ENCODE measurements around the gene LRIG2. TPM values are rescaled to one million over a fixed set of nuclear protein-coding genes. Genes with fewer than 3 reads are reported as not detected.

Gene LRIG2
- total and polyA plus RNA-seq, 9 of the 15 experiments (the other 6 are each of a cell fraction or from before 2014, with no cell fraction given) = 1.8 to 28.1 (median 11.5) TPM

DNA sequence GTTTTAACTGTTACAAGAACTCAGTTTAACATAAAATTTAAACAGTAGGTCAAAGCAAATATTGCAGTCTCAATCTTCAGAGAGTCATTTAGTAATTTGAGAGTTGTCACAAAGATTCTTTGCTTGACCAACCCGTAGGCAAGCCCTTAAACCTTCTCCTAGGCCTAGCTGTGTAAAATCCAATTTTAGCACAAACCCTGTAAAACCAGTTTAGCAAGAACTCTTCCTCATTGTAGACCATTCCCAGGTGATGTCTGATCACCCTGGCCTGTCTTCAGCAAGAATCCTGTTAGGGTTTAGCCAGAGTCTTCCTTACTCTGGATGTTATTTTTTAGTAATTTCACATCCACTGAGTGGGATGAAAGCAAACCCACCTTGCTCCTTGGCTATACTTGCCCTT lies 30.1 kb downstream of the LRIG2 start:
- Histone ChIP-seq H3K27ac (ENCODE audit: extremely low read depth, low read depth, low read length) (no peak overlapping the region), H4K20me1 (replicated peaks; ENCODE audit: control insufficient read depth, insufficient read depth, low read length) (0 out of 2 replicates have a peak, but pooled peaks cover 2% of the 10 kb centered on the region), H3K36me3 (ENCODE audit: control insufficient read depth, insufficient read depth, low read length) (peaks cover 86% of the 10 kb centered on the region), H3K4me3 (no peak overlapping the region), H3K9ac (ENCODE audit: insufficient read depth in 1 of 2, low read depth in 2 of 2, low read length in 2 of 2) (no peak overlapping the region; a peak in 1 of 4 replicates), H3K9me1 (ENCODE audit: control insufficient read depth, insufficient read depth, low read length) (no peaks in the 10 kb centered on the region), H2AFZ (ENCODE audit: low read depth, low read length) (no peak overlapping the region), H3K9me3 (replicated peaks; ENCODE audit: control insufficient read depth, insufficient read depth, low read depth, low read length) (no peaks in the 10 kb centered on the region), H3K79me2 (ENCODE audit: control insufficient read depth, insufficient read depth, low read length) (no peaks in the 10 kb centered on the region), H3K4me2 (ENCODE audit: insufficient read depth, low read length) (no peak overlapping the region), H3K27me3 (ENCODE audit: control insufficient read depth in 2 of 2, insufficient read depth in 2 of 2, low read length in 2 of 2) (no peaks in the 10 kb centered on the region), H3K4me1 (replicated peaks in 1 of 2; ENCODE audit: control insufficient read depth in 2 of 2, insufficient read depth in 2 of 2, low read length in 2 of 2) (no peaks in the 10 kb centered on the region)
- TF ChIP-seq STAT5A (IDR thresholded peaks at IDR 0.05; ENCODE audit: borderline replicate concordance, low read length) (no peak), HDGF (IDR thresholded peaks at IDR 0.05) (no peak), SP2 (IDR thresholded peaks at IDR 0.05; ENCODE audit: extremely low read depth, low read depth, low read length, poor library complexity, severe bottlenecking) (no peak), ZBTB7A (IDR thresholded peaks at IDR 0.05; ENCODE audit: borderline replicate concordance, control insufficient read depth, low read depth, low read length) (no peak), CBX8 (IDR thresholded peaks at IDR 0.05; ENCODE audit: borderline replicate concordance, extremely low read depth, low read depth, low read length, poor library complexity, severe bottlenecking) (no peak), CBFA2T3 (IDR thresholded peaks at IDR 0.05) (no peak), RBM14 (IDR thresholded peaks at IDR 0.05; ENCODE audit: borderline replicate concordance, insufficient read depth, low read depth, low read length) (no peak)
- TF ChIP-seq, protein P1, sequence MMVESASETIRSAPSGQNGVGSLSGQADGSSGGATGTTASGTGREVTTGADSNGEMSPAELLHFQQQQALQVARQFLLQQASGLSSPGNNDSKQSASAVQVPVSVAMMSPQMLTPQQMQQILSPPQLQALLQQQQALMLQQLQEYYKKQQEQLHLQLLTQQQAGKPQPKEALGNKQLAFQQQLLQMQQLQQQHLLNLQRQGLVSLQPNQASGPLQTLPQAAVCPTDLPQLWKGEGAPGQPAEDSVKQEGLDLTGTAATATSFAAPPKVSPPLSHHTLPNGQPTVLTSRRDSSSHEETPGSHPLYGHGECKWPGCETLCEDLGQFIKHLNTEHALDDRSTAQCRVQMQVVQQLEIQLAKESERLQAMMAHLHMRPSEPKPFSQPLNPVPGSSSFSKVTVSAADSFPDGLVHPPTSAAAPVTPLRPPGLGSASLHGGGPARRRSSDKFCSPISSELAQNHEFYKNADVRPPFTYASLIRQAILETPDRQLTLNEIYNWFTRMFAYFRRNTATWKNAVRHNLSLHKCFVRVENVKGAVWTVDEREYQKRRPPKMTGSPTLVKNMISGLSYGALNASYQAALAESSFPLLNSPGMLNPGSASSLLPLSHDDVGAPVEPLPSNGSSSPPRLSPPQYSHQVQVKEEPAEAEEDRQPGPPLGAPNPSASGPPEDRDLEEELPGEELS (CRISPR knock-in tag; IDR thresholded peaks at IDR 0.05; ENCODE audit: borderline replicate concordance) = no peak
- WGBS (ENCODE audit: insufficient coverage, low coverage, missing lambda C conversion rate) = 100% methylated on average over 1 of the region's 1 CpG
- POLR2A ChIA-PET = no interaction called here
- FAIRE-seq (no peak), DNase-seq (ENCODE audit: extremely low read depth in 1 of 4, low spot score in 3 of 4) (no peak), ATAC-seq (no peak)
- BruUV-seq (replicated peaks) = no TSS peak
- intact Hi-C loops (cut with micrococcal nuclease) = no loop called here
- CTCF ChIA-PET (ENCODE audit: low intra/inter-chr PET ratio) = no interaction called here
- in situ Hi-C loops (cut with MboI) = no loop called here
